ENCODE data around the gene ITGBL1. TPM values are rescaled to one million over a fixed set of nuclear protein-coding genes. Genes with fewer than 3 reads are reported as not detected.

ITGBL1 gene
- total and polyA plus RNA-seq, 2 donors (not counting 3 experiments of a cell fraction or from before 2014, with no cell fraction given), result 4.6 to 8.8 TPM

DNA sequence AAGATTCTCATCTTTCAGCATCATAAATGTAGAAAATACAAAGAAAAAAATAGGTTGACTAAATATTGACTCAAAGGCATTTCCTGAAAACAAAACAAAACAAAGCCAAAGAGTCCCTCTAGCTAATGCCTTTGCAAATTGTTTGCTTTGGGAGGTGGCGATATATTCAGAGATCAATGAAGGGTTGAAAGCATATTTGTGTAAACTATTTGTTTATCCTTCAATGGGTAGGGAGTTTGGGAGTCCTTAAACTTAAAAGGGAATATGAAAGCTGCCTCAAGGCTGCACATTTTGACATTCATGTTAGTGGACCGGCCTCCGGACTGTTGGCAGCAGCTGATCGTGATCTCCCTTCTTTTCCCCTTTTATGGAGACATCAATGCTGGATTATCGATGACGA is 257.5 kb downstream of the ITGBL1 start:
- Histone ChIP-seq H3K4me2 (ENCODE audit: insufficient read depth, low read length) (no peak overlapping the region), H3K27me3 (ENCODE audit: control insufficient read depth in 2 of 2, insufficient read depth in 2 of 2, low read length in 2 of 2) (no peaks in the 10 kb centered on the region), H2AFZ (ENCODE audit: low read depth, low read length) (no peak overlapping the region), H3K36me3 (ENCODE audit: control insufficient read depth in 2 of 2, extremely low read depth in 1 of 2, insufficient read depth in 2 of 2, low read length in 2 of 2) (no peaks in the 10 kb centered on the region), H3K4me1 (ENCODE audit: control insufficient read depth, extremely low read depth, insufficient read depth, low read length) (no peaks in the 10 kb centered on the region), H3K4me3 (replicated peaks in 1 of 3; ENCODE audit: insufficient read depth in 1 of 3, low read depth in 1 of 3, low read length in 3 of 3) (no peak overlapping the region), H3K27ac (ENCODE audit: insufficient read depth, low read depth, low read length) (no peak overlapping the region), H4K20me1 (replicated peaks; ENCODE audit: control insufficient read depth, extremely low read depth, insufficient read depth, low read length) (no peaks in the 10 kb centered on the region), H3K9ac (replicated peaks; ENCODE audit: extremely low read depth, insufficient read depth, low read length) (no peak overlapping the region), H3K79me2 (ENCODE audit: control insufficient read depth, insufficient read depth, low read length) (no peaks in the 10 kb centered on the region), H3K9me1 (replicated peaks; ENCODE audit: control insufficient read depth, extremely low read depth, insufficient read depth, low read length) (no peaks in the 10 kb centered on the region), H3K9me3 (replicated peaks; ENCODE audit: control insufficient read depth, insufficient read depth, low read length) (no peaks in the 10 kb centered on the region)
- FAIRE-seq (no peak), DNase-seq (ENCODE audit: low read depth, low spot score) (no peak)
- no peak for TF ChIP-seq MAX (IDR thresholded peaks at IDR 0.05; ENCODE audit: insufficient read depth, insufficient read length)
- dilution Hi-C loops (cut with MboI; ENCODE audit: extremely low pct_ligation_motif_present, low sequenced_read_pairs) (no loop called here), intact Hi-C loops (cut with micrococcal nuclease) (no loop called here)
- no TSS peak for BruUV-seq (replicated peaks)
- ChIA-PET POLR2A (no interaction called here), CTCF (no interaction called here)

DNA sequence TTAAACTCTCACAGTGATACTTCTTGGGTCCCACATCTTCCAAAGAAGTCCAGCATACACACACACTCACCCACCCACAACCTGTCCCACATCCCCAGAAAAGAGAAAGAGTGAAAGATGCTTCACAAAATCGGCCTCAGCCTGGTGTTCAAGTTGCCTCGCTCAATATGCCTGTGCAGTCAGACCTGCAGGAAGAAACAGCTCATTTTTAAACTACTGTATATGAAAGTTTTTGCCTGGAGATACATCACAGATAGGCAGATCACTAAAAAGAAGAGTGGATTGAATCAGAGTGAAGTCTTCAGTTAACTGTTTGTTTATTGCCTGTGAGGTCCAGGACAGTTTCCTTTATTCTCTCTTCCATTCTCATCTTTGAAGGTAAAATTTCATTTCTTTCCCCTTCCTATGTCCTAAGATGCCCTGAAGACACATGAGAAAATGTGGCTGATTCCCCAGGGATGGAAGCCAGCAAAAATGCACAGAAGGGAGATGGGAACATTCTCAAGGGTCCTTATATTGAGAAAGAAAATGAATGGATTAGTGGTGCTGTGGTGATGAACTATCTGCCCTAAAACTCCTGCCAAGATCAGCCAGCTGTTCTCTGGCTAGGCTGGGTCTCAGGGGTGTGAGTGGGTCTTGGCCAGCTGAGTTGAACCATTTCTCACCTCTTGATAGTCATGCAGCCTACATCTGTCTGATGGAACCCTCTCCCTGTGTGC is 259.0 kb downstream of the ITGBL1 start:
- no peak for FAIRE-seq
- Histone ChIP-seq H2AFZ (ENCODE audit: low read depth, low read length) (no peak overlapping the region), H3K4me1 (ENCODE audit: control insufficient read depth, extremely low read depth, insufficient read depth, low read length) (no peaks in the 10 kb centered on the region), H3K9me1 (replicated peaks; ENCODE audit: control insufficient read depth, extremely low read depth, insufficient read depth, low read length) (no peaks in the 10 kb centered on the region), H3K9ac (replicated peaks; ENCODE audit: extremely low read depth, insufficient read depth, low read length) (no peak overlapping the region), H3K79me2 (ENCODE audit: control insufficient read depth, insufficient read depth, low read length) (no peaks in the 10 kb centered on the region), H3K4me2 (ENCODE audit: insufficient read depth, low read length) (no peak overlapping the region), H3K4me3 (replicated peaks in 1 of 3; ENCODE audit: insufficient read depth in 1 of 3, low read depth in 1 of 3, low read length in 3 of 3) (no peak overlapping the region), H3K27ac (ENCODE audit: insufficient read depth, low read depth, low read length) (no peak overlapping the region), H3K27me3 (ENCODE audit: control insufficient read depth in 2 of 2, insufficient read depth in 2 of 2, low read length in 2 of 2) (no peaks in the 10 kb centered on the region), H4K20me1 (replicated peaks; ENCODE audit: control insufficient read depth, extremely low read depth, insufficient read depth, low read length) (no peaks in the 10 kb centered on the region), H3K36me3 (ENCODE audit: control insufficient read depth in 2 of 2, extremely low read depth in 1 of 2, insufficient read depth in 2 of 2, low read length in 2 of 2) (no peaks in the 10 kb centered on the region), H3K9me3 (replicated peaks; ENCODE audit: control insufficient read depth, insufficient read depth, low read length) (no peaks in the 10 kb centered on the region)
- dilution Hi-C loops (cut with MboI; ENCODE audit: extremely low pct_ligation_motif_present, low sequenced_read_pairs) (no loop called here), intact Hi-C loops (cut with micrococcal nuclease) (loop anchor here (1.0 kb wide), 1 partner anchor 39 kb away; no protein-coding TSS in a partner anchor)
- BruUV-seq (replicated peaks), result no TSS peak
- POLR2A ChIA-PET, result no interaction called here
- CTCF ChIA-PET, result no interaction called here
- TF ChIP-seq EZH2 (IDR thresholded peaks at IDR 0.05; ENCODE audit: borderline replicate concordance, low read depth, low read length, severe bottlenecking) (no peak), POLR2AphosphoS5 (IDR thresholded peaks at IDR 0.05; ENCODE audit: insufficient read depth, low read depth, low read length) (no peak), GATA2 (IDR thresholded peaks at IDR 0.05; ENCODE audit: insufficient read depth, insufficient read length, low read depth, low read length) (no peak), POLR2A (IDR thresholded peaks at IDR 0.05; ENCODE audit: low read depth, low read length) (no peak), JUN (IDR thresholded peaks at IDR 0.05; ENCODE audit: borderline replicate concordance, insufficient read depth, insufficient read length, low read depth) (no peak)
- DNase-seq (ENCODE audit: low read depth, low spot score), result no peak

All from endothelial cell of umbilical vein (primary cell).